PC-3 (cell line): Measurements from ENCODE around the gene SH3RF2. TPM values are rescaled to one million over a fixed set of nuclear protein-coding genes. Genes with fewer than 3 reads are reported as not detected.

Source experiments
- ATAC-seq: fragments of 200-7000 bp; cut with Tn5 transposase; 2 replicates; pipeline ENCODE4 v1.9.1; 2020; ENCODE audit warnings: mild to moderate bottlenecking, moderate library complexity
- BruUV-seq: library from RNA; stranded (reverse); fragments of 400-500 nt; replicated peaks from 2 replicates; lab custom pipeline; 2021; lab: Mats Ljungman, UMichigan
- CTCF ChIA-PET: fragments of 300-600 bp; sonication (Branson Sonifier 250); formaldehyde crosslinking; loops from one replicate; lab custom pipeline; 2022; ENCODE audit warnings: antibody characterized with exemption; lab: Charles Lee
- POLR2A ChIA-PET: fragments of 300-600 bp; sonication (Branson Sonifier 250); formaldehyde crosslinking; loops from one replicate; lab custom pipeline; 2022; ENCODE audit warnings: antibody characterized with exemption; ENCODE audit not compliant: unreplicated experiment; lab: Charles Lee
- DNase-seq: peaks from one replicate; pipeline ENCODE4 v3.0.0-alpha.2; 2015
- H2AFZ ChIP-seq: fragments of 300-600 bp; sonication (generic); 2 replicates; pipeline ENCODE4 v1.6.0; 2016; ENCODE audit warnings: antibody characterized with exemption, low read length
- H3F3A ChIP-seq: fragments of 300-600 bp; sonication (generic); one replicate; pipeline ENCODE4 v1.6.0; 2017; ENCODE audit warnings: antibody characterized with exemption, low read length, control low read depth, mild to moderate bottlenecking; ENCODE audit not compliant: unreplicated experiment
- H3K27ac ChIP-seq: fragments of 300-600 bp; sonication (generic); 2 replicates; pipeline ENCODE4 v1.5.1; 2016; ENCODE audit warnings: mild to moderate bottlenecking, low read length
- H3K27me3 ChIP-seq: fragments of 300-600 bp; sonication (generic); 2 replicates; pipeline ENCODE4 v1.6.1; 2016; ENCODE audit warnings: low read length, mixed read lengths
- H3K36me3 ChIP-seq: fragments of 300-600 bp; sonication (generic); 2 replicates; pipeline ENCODE4 v1.6.1; 2016; ENCODE audit warnings: low read depth, mixed run types, low read length, mixed read lengths
- H3K4me1 ChIP-seq: fragments of 300-600 bp; sonication (generic); 2 replicates; pipeline ENCODE4 v1.5.1; 2016; ENCODE audit warnings: low read length; ENCODE audit not compliant: insufficient read depth
- H3K4me2 ChIP-seq: fragments of 300-600 bp; sonication (generic); 2 replicates; pipeline ENCODE4 v1.6.0; 2016; ENCODE audit warnings: low read length
- H3K4me3 ChIP-seq: fragments of 300-600 bp; sonication (generic); 2 replicates; pipeline ENCODE4 v1.5.1; 2016; ENCODE audit warnings: mild to moderate bottlenecking, low read length, mixed read lengths
- H3K79me2 ChIP-seq: fragments of 300-600 bp; sonication (generic); 2 replicates; pipeline ENCODE4 v1.6.1; 2017; ENCODE audit warnings: low read length, mixed read lengths
- H3K9ac ChIP-seq: fragments of 300-600 bp; sonication (generic); 2 replicates; pipeline ENCODE4 v1.6.0; 2016; ENCODE audit warnings: mild to moderate bottlenecking, low read length
- H3K9me2 ChIP-seq: fragments of 300-600 bp; sonication (generic); replicated peaks from 2 replicates; pipeline ENCODE4 v1.6.1; 2016; ENCODE audit warnings: mixed run types, low read length, mixed read lengths
- H3K9me3 ChIP-seq: fragments of 300-600 bp; sonication (generic); 2 replicates; pipeline ENCODE4 v1.6.1; 2016; ENCODE audit warnings: low read length, mixed read lengths
- H4K20me1 ChIP-seq: fragments of 300-600 bp; sonication (generic); 2 replicates; pipeline ENCODE4 v1.6.1; 2016; ENCODE audit warnings: low read length, mixed read lengths
- CTCF ChIP-seq: fragments of 300-600 bp; sonication (generic); conservative IDR thresholded peaks from 2 replicates; pipeline ENCODE4 v1.5.1; 2017; ENCODE audit warnings: antibody characterized with exemption, low read depth, mild to moderate bottlenecking, low read length
- EZH2 ChIP-seq: fragments of 300-600 bp; sonication (generic); IDR thresholded peaks from one replicate; pipeline ENCODE4 v1.6.1; 2017; ENCODE audit warnings: antibody characterized with exemption, mild to moderate bottlenecking, low read length; ENCODE audit not compliant: unreplicated experiment
- EZH2phosphoT487 ChIP-seq: fragments of 300-600 bp; sonication (generic); IDR thresholded peaks from 2 replicates; pipeline ENCODE4 v1.6.1; 2018; ENCODE audit warnings: mild to moderate bottlenecking, antibody characterized with exemption, low read length, borderline replicate concordance
- intact Hi-C: fragments of 100-400 bp; cut with micrococcal nuclease; formaldehyde crosslinking; loops from 2 replicates; pipeline ENCODE4 v1.9.0; 2023
- total RNA-seq: library from RNA; depleted of rRNA; stranded (reverse); fragments of >200 nt; gene quantifications from 2 replicates; pipeline ENCODE4 v1.2.3, GENCODE V29; 2014

The SH3RF2 gene
- total RNA-seq, 1 experiment from 2014 or later = 5.9 TPM

GRCh38 chr5:145903867-145904266, 32.5 kb upstream of the SH3RF2 start:
- Histone ChIP-seq H3K4me2 (no peak overlapping the region), H2AFZ (no peak overlapping the region), H3K4me1 (peaks cover 9% of the 10 kb centered on the region; the same call in 1 of the 2 replicates), H3K27me3 (no peaks in the 10 kb centered on the region), H3K4me3 (no peak overlapping the region), H3K27ac (no peak overlapping the region), H4K20me1 (no peaks in the 10 kb centered on the region), H3K79me2 (no peaks in the 10 kb centered on the region), H3K36me3 (no peaks in the 10 kb centered on the region), H3K9me3 (no peaks in the 10 kb centered on the region), H3K9me2 (no peaks in the 10 kb centered on the region), H3K9ac (no peak overlapping the region), H3F3A (no peaks in the 10 kb centered on the region)
- TF ChIP-seq CTCF = no peak
- no peak for TF ChIP-seq EZH2
- BruUV-seq = no TSS peak
- intact Hi-C loops = no loop called here
- ATAC-seq (no peak; the same call in 1 of the 2 replicates), DNase-seq (peak; percentile 5)
- POLR2A ChIA-PET = no interaction called here
- CTCF ChIA-PET = interaction anchor here (0.6 kb wide), 1 partner anchor 88 kb away, joined by 3 read pairs; no protein-coding TSS in a partner anchor

GRCh38 chr5:145904743-145905142, 31.6 kb upstream of the SH3RF2 start:
- Histone ChIP-seq H3K9me3 (no peaks in the 10 kb centered on the region), H3K27ac (no peak overlapping the region), H4K20me1 (no peaks in the 10 kb centered on the region), H3K4me1 (peaks cover 9% of the 10 kb centered on the region; the same call in 1 of the 2 replicates), H3K79me2 (no peaks in the 10 kb centered on the region), H2AFZ (no peak overlapping the region), H3K4me3 (no peak overlapping the region), H3K4me2 (no peak overlapping the region), H3K36me3 (no peaks in the 10 kb centered on the region), H3K9me2 (no peaks in the 10 kb centered on the region), H3F3A (no peaks in the 10 kb centered on the region), H3K27me3 (no peaks in the 10 kb centered on the region), H3K9ac (no peak overlapping the region)
- ChIA-PET POLR2A (no interaction called here), CTCF (no interaction called here)
- intact Hi-C loops = no loop called here
- BruUV-seq = no TSS peak
- ATAC-seq (no peak), DNase-seq (no peak)
- TF ChIP-seq EZH2phosphoT487 = no peak
- TF ChIP-seq CTCF = no peak
- no peak for TF ChIP-seq EZH2

GRCh38 chr5:145906401-145906800, 30.0 kb upstream of the SH3RF2 start:
- Histone ChIP-seq H3K36me3 (no peaks in the 10 kb centered on the region), H4K20me1 (no peaks in the 10 kb centered on the region), H3K4me3 (no peak overlapping the region), H3K9ac (no peak overlapping the region), H3K9me2 (no peaks in the 10 kb centered on the region), H3K79me2 (no peaks in the 10 kb centered on the region), H2AFZ (no peak overlapping the region), H3F3A (no peaks in the 10 kb centered on the region), H3K4me2 (no peak overlapping the region), H3K9me3 (no peaks in the 10 kb centered on the region), H3K4me1 (peaks cover 9% of the 10 kb centered on the region; the same call in 1 of the 2 replicates), H3K27me3 (no peaks in the 10 kb centered on the region), H3K27ac (no peak overlapping the region)
- no peak for ATAC-seq
- no TSS peak for BruUV-seq
- TF ChIP-seq CTCF (no peak), EZH2phosphoT487 (no peak), EZH2 (no peak)
- DNase-seq = no peak
- POLR2A ChIA-PET = no interaction called here
- CTCF ChIA-PET = no interaction called here
- intact Hi-C loops = no loop called here
